SK-N-MC (cell line): ENCODE measurements around the gene MBD3L2B.
A peak's percentile ranks its signal among the peaks of the same experiment; 100 is the strongest.

Experiments used
- DNase-seq: peaks from one replicate; pipeline ENCODE4 v3.0.0-alpha.2; 2011; ENCODE audit warnings: low read depth, low spot score
- H3K27ac ChIP-seq: fragments of 200-600 bp; sonication (generic); 2 replicates; pipeline ENCODE4 v1.5.1; 2016; ENCODE audit warnings: mixed run types
- H3K36me3 ChIP-seq: fragments of 200-600 bp; sonication (generic); 2 replicates; pipeline ENCODE4 v1.6.1; 2017; ENCODE audit warnings: antibody characterized with exemption, low read length, mixed read lengths; ENCODE audit not compliant: insufficient read depth
- H3K4me3 ChIP-seq: fragments of 200-600 bp; sonication (generic); 2 replicates; pipeline ENCODE4 v1.5.1; 2016
- H3K9ac ChIP-seq: fragments of 200-600 bp; sonication (generic); 2 replicates; pipeline ENCODE4 v1.8.0; 2017; ENCODE audit warnings: mixed run types, mixed read lengths; ENCODE audit not compliant: insufficient read length
- H3K9me3 ChIP-seq: fragments of 200-600 bp; sonication (generic); 2 replicates; pipeline ENCODE4 v1.6.1; 2017; ENCODE audit warnings: low read depth, mild to moderate bottlenecking, antibody characterized with exemption, low read length, moderate library complexity, mixed read lengths
- EZH2 ChIP-seq: fragments of 200-600 bp; sonication (generic); IDR thresholded peaks from one replicate; pipeline ENCODE4 v1.6.1; 2017; ENCODE audit warnings: antibody characterized with exemption
- FOXP2 ChIP-seq: optimal IDR thresholded peaks from 2 replicates; pipeline ENCODE3; 2011; ENCODE audit warnings: mild to moderate bottlenecking, moderate library complexity; ENCODE audit not compliant: insufficient read depth; ENCODE audit errors: extremely low read length, control extremely low read depth
- POLR2AphosphoS5 ChIP-seq: IDR thresholded peaks from 2 replicates; pipeline ENCODE4 v1.6.1; 2012; ENCODE audit warnings: mild to moderate bottlenecking, low read depth, low read length, borderline replicate concordance

Gene MBD3L2B

GRCh38 chr19:6996810-6997209, 24.4 kb downstream of the MBD3L2B start:
- H3K4me3 ChIP-seq: no peak overlapping the region
- H3K36me3 ChIP-seq: no peaks in the 10 kb centered on the region
- no peaks in the 10 kb centered on the region for H3K9me3 ChIP-seq
- no peak for TF ChIP-seq FOXP2
- TF ChIP-seq POLR2AphosphoS5: no peak
- TF ChIP-seq EZH2: no peak
- no peak overlapping the region for H3K9ac ChIP-seq
- DNase-seq: no peak
- no peak overlapping the region for H3K27ac ChIP-seq

GRCh38 chr19:6995054-6995453, 26.2 kb downstream of the MBD3L2B start:
- no peak for TF ChIP-seq EZH2
- TF ChIP-seq FOXP2: no peak
- TF ChIP-seq POLR2AphosphoS5: no peak
- no peak overlapping the region for H3K9ac ChIP-seq
- no peak overlapping the region for H3K27ac ChIP-seq
- H3K9me3 ChIP-seq: no peaks in the 10 kb centered on the region
- no peaks in the 10 kb centered on the region for H3K36me3 ChIP-seq
- no peak overlapping the region for H3K4me3 ChIP-seq
- no peak for DNase-seq

DNA sequence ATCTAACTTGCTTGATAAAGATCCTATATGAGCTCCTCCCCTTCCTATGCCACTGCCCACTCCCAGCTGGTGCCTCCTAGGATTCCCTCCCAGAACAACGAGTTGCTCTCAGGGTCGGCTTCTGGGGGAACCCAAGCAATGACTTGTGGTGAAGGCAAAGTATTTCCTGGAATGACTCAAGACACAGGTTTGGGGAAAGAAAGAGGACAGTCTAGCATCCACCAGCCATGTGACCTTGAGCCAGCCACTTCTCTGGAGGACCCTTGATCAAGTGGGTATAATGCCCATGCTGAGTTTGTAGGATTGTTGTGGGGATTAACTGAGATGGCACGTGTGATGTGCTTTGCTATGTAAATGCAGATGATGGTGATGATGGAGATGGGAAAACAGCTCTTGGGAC, 33.0 kb downstream of the MBD3L2B start:
- Histone ChIP-seq H3K27ac (no peak overlapping the region), H3K36me3 (no peaks in the 10 kb centered on the region), H3K9me3 (no peaks in the 10 kb centered on the region), H3K9ac (no peak overlapping the region), H3K4me3 (no peak overlapping the region)
- no peak for DNase-seq
- TF ChIP-seq POLR2AphosphoS5 (no peak), EZH2 (no peak), FOXP2 (no peak)

- no peaks in the 10 kb centered on the region for H3K36me3 ChIP-seq
- no peak for DNase-seq
- no peak overlapping the region for H3K4me3 ChIP-seq
- no peaks in the 10 kb centered on the region for H3K9me3 ChIP-seq
- TF ChIP-seq POLR2AphosphoS5: no peak
- TF ChIP-seq EZH2: no peak
- TF ChIP-seq FOXP2: no peak
- H3K9ac ChIP-seq: no peak overlapping the region
- H3K27ac ChIP-seq: no peak overlapping the region
These were observed 33.4 kb downstream of the MBD3L2B start for GRCh38 chr19:6987850-6988249.

DNA sequence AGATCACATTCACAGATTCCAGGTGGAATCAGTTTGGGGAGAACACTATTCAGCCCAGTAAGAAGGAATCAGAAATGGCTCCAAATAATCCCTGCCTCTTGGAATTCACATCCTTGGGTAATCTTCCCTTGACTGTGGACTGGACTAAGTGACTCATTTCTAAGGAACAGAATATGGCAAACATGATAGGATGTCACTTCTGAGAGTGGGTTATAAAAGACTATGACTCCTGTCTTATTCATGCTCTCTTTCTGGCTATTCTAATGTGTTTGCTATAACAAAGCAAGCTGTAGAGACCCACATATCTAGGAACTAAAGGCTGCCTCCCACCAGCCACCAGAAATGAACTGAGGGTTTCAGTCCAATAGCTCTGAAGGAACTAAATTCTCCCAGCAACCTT, 37.8 kb downstream of the MBD3L2B start:
- Histone ChIP-seq H3K36me3 (no peaks in the 10 kb centered on the region), H3K9me3 (no peaks in the 10 kb centered on the region), H3K9ac (no peak overlapping the region), H3K4me3 (no peak overlapping the region), H3K27ac (no peak overlapping the region)
- TF ChIP-seq FOXP2 (no peak), EZH2 (no peak), POLR2AphosphoS5 (no peak)
- DNase-seq: no peak

DNA sequence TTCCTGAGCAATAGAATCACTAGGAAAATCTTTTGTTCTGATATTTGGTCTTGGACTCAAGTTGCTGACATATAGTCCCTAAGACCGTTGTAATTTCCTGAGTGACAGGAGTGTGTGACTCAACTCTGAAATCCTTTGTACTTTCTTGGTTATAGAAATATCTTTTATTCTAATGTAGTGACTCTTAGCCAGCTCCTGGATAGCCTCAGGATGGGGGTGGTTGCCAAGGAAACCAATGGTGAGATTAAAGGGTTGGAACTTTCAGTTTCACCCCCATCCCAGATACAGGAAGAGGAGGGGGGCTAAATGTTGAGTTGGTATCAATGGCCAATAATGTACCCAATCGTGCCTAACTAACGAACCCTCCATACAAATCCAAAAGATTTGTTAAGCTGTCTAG, 41.8 kb downstream of the MBD3L2B start:
- Histone ChIP-seq H3K9ac (no peak overlapping the region), H3K4me3 (no peak overlapping the region), H3K9me3 (no peaks in the 10 kb centered on the region), H3K27ac (no peak overlapping the region), H3K36me3 (no peaks in the 10 kb centered on the region)
- DNase-seq: no peak
- TF ChIP-seq EZH2: no peak
- no peak for TF ChIP-seq POLR2AphosphoS5
- TF ChIP-seq FOXP2: no peak

DNA sequence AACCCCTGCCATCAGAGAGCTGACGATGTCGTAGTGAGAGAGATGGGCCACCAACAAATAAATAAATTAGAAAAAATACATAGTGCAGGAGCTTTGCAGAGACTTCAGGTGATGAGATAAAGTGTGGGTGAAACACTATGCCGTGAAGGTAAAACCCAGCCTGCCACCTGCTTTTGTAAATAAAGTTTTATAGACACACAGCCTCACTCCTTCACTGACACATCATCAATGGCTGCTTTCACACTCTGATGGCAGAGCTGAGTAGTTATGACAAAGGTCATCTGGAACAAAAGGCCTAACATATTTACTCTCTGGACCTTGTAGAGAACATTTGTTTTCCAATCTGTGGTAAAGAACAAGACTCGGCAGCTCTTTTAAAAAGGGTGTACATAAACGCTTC, 45.0 kb downstream of the MBD3L2B start:
- Histone ChIP-seq H3K36me3 (no peaks in the 10 kb centered on the region), H3K9ac (no peak overlapping the region), H3K9me3 (no peaks in the 10 kb centered on the region), H3K27ac (no peak overlapping the region), H3K4me3 (no peak overlapping the region)
- DNase-seq: no peak
- TF ChIP-seq POLR2AphosphoS5 (no peak), FOXP2 (no peak), EZH2 (no peak)

- H3K27ac ChIP-seq: no peak overlapping the region
- no peak overlapping the region for H3K4me3 ChIP-seq
- no peak overlapping the region for H3K9ac ChIP-seq
- no peaks in the 10 kb centered on the region for H3K9me3 ChIP-seq
- TF ChIP-seq EZH2: no peak
- TF ChIP-seq POLR2AphosphoS5: no peak
- TF ChIP-seq FOXP2: no peak
- H3K36me3 ChIP-seq: no peaks in the 10 kb centered on the region
- DNase-seq: no peak
These were observed 49.9 kb downstream of the MBD3L2B start for GRCh38 chr19:6971366-6971765.

GRCh38 chr19:6970443-6970842, 50.8 kb downstream of the MBD3L2B start:
- H3K9me3 ChIP-seq: no peaks in the 10 kb centered on the region
- peak; percentile 20 for DNase-seq
- no peak overlapping the region for H3K27ac ChIP-seq
- no peak overlapping the region for H3K4me3 ChIP-seq
- TF ChIP-seq EZH2: no peak
- no peaks in the 10 kb centered on the region for H3K36me3 ChIP-seq
- H3K9ac ChIP-seq: no peak overlapping the region

- Histone ChIP-seq H3K36me3 (no peaks in the 10 kb centered on the region), H3K4me3 (no peak overlapping the region), H3K9me3 (no peaks in the 10 kb centered on the region), H3K9ac (no peak overlapping the region), H3K27ac (no peak overlapping the region)
- DNase-seq: no peak
- TF ChIP-seq POLR2AphosphoS5 (no peak), EZH2 (no peak)
These were observed 51.2 kb downstream of the MBD3L2B start for GRCh38 chr19:6970021-6970420.

- TF ChIP-seq FOXP2: no peak
- TF ChIP-seq POLR2AphosphoS5: no peak
- no peak for TF ChIP-seq EZH2
- Histone ChIP-seq H3K4me3 (no peak overlapping the region), H3K36me3 (no peaks in the 10 kb centered on the region), H3K27ac (no peak overlapping the region), H3K9me3 (no peaks in the 10 kb centered on the region), H3K9ac (no peak overlapping the region)
- no peak for DNase-seq
These were observed 51.7 kb downstream of the MBD3L2B start for GRCh38 chr19:6969490-6969889.
